ENCODE data around the gene VAT1L. TPM values are rescaled to one million over a fixed set of nuclear protein-coding genes. Genes with fewer than 3 reads are reported as not detected.

Gene VAT1L
- total RNA-seq, 1 donor = not detected

Other genes starting within 250 kb of the VAT1L start
- gene NUDT7, start 66.0 kb upstream of the VAT1L start, total RNA-seq = 6.5 TPM
- not detected for gene CLEC3A, start 234.0 kb downstream of the VAT1L start, total RNA-seq